ENCODE measurements around the gene DIS3L.
"Not testable (repeated sequence)": the region's sequence is repeated elsewhere in the genome, so short reads cannot be mapped to it uniquely, and the experiment has no call there.

The DIS3L gene

GRCh38 chr15:66293419-66294156 is at the start of gene DIS3L:
DIS3L (plus strand) TSS chr15:66293568; CDS start chr15:66293597, 29 bp downstream.
- no peak for TF ChIP-seq CTCF (IDR thresholded peaks at IDR 0.05; ENCODE audit: insufficient read depth, low read depth, low read length, missing control alignments)
- DNase-seq (ENCODE audit: low read depth), result peak; percentile 83

GRCh38 chr15:66245832-66246231 is 47.5 kb upstream of the DIS3L start:
- not testable (repeated sequence) for DNase-seq (ENCODE audit: low read depth); H3K4me3 ChIP-seq (ENCODE audit: low read depth, low read length)

More at GRCh38 chr15:66293419-66294156, at the start of gene DIS3L:
- peak within 1 kb of the TSS; percentile 69 for H3K4me3 ChIP-seq (ENCODE audit: low read depth, low read length)

- DNase-seq (ENCODE audit: low read depth), result no peak
- no peak for TF ChIP-seq CTCF (IDR thresholded peaks at IDR 0.05; ENCODE audit: insufficient read depth, low read depth, low read length, missing control alignments)
- no peak overlapping the region for H3K4me3 ChIP-seq (ENCODE audit: low read depth, low read length)
Observed at GRCh38 chr15:66246937-66247336, 46.4 kb upstream of the DIS3L start.

DNA sequence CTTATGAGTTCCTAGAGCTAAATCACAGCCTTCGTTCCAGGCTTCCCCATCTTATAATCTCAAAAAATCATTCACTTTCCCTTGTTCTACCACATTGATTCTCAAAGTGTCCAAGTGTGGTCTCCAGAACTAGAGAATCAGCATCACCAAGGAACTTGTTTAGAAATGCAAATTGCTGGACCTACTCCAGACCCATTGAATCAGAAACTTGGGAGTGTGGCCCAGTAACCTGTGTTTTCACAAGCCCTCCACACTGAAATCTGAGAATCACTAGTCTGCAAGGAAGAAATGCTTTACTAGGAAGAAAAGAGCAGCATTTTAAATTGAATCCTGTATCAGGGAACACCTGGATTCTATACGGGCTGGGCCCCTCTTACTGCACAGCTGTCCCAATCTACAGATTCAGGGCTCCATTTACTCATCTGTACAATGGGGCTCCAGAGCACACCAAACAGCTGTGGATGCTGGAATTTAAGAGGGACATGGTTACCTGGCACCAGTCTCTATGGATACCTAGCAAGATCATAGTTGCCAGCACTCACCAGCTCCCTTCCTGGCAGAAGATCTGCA is 43.7 kb upstream of the DIS3L start:
- TF ChIP-seq CTCF (IDR thresholded peaks at IDR 0.05; ENCODE audit: insufficient read depth, low read depth, low read length, missing control alignments), result no peak
- H3K4me3 ChIP-seq (ENCODE audit: low read depth, low read length), result no peak overlapping the region
- no peak for DNase-seq (ENCODE audit: low read depth)

- no peak for DNase-seq (ENCODE audit: low read depth)
- no peak for TF ChIP-seq CTCF (IDR thresholded peaks at IDR 0.05; ENCODE audit: insufficient read depth, low read depth, low read length, missing control alignments)
- no peak overlapping the region for H3K4me3 ChIP-seq (ENCODE audit: low read depth, low read length)
Observed at GRCh38 chr15:66251065-66251789, 42.1 kb upstream of the DIS3L start.

DNA sequence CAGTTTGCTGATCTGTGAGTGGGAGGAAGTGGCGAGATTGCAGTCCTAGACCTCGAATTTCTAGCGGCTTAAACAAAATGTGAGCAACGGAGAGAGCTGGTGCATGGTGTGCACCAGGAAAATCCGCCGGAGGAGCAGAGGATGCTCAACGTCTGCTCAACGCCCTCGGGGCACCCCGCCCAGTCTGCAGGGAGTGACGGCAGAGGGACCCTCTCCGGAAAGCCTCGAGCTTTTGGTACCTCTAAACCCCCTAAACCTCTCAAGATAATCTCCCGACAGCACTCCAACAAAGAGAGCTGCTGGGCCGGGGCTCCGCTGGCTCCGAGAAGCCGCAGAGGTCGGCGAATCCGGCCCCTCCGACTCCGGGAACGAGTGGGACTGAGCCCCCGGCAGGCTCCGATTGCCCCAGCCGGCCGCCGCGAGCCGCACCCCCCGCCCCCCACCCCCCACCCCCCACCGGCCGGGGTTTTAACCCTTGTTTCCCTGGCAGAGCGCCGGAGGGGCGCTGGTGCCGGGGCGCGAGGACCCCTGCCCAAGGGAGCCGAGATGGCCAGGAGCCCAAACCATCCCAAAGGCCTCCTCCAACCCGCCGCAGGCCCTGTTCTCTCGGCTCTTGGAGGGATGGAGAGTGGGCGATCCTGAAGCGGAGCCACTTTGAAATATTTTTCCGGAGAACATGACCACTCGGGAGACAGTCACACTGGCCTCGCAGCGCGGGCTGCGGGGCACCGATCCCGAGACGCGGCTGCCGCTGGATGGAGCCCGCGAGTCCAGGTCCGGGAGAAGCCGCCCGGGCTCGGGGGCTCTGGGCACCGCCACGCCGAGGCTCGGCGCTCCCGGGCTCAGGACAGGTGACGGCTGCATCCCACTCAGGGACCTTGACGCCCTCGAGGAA is 41.3 kb upstream of the DIS3L start:
- peak; percentile 54 for TF ChIP-seq CTCF (IDR thresholded peaks at IDR 0.05; ENCODE audit: insufficient read depth, low read depth, low read length, missing control alignments)
- H3K4me3 ChIP-seq (ENCODE audit: low read depth, low read length), result peak overlapping the region; percentile 21
- peak; percentile 30 for DNase-seq (ENCODE audit: low read depth)
